SU-DHL-6 (cell line): Measurements from ENCODE around the gene NRARP.

Experiments used
- H2AFZ ChIP-seq: fragments of 200-600 bp; sonication (generic); 2 replicates; pipeline ENCODE4 v1.6.1; 2014; ENCODE audit warnings: low read depth, mild to moderate bottlenecking, moderate library complexity, mixed read lengths, antibody characterized with exemption, low read length; ENCODE audit not compliant: severe bottlenecking
- H3F3A ChIP-seq: fragments of 200-600 bp; shearing (Covaris generic); 2 replicates; pipeline ENCODE4 v1.6.0; 2016; ENCODE audit warnings: antibody characterized with exemption, mild to moderate bottlenecking; ENCODE audit not compliant: insufficient read depth
- H3K27ac ChIP-seq: fragments of 200-600 bp; sonication (generic); 2 replicates; pipeline ENCODE4 v1.5.1; 2016; ENCODE audit warnings: low read depth, mild to moderate bottlenecking, low read length, moderate library complexity, mixed read lengths
- H3K27me3 ChIP-seq: fragments of 200-600 bp; sonication (generic), shearing (Covaris generic); 2 replicates; pipeline ENCODE4 v1.6.0; 2014; ENCODE audit warnings: mild to moderate bottlenecking, low read length
- H3K36me3 ChIP-seq: fragments of 200-600 bp; sonication (generic); 2 replicates; pipeline ENCODE4 v1.6.1; 2014; ENCODE audit warnings: mild to moderate bottlenecking, low read length, mixed read lengths
- H3K4me2 ChIP-seq: fragments of 300-600, 200-600 bp; shearing (Covaris generic), sonication (generic); 2 replicates; pipeline ENCODE4 v1.6.0; 2014; ENCODE audit warnings: low read length, low read depth, mild to moderate bottlenecking; ENCODE audit not compliant: poor library complexity, severe bottlenecking
- H3K4me3 ChIP-seq: fragments of 200-600 bp; sonication (generic); 2 replicates; pipeline ENCODE4 v1.5.1; 2014; ENCODE audit warnings: antibody characterized with exemption, low read length, mild to moderate bottlenecking, mixed read lengths; ENCODE audit not compliant: insufficient read depth, poor library complexity, severe bottlenecking
- H3K79me2 ChIP-seq: fragments of 200-600 bp; sonication (generic); 2 replicates; pipeline ENCODE4 v1.6.1; 2014; ENCODE audit warnings: mild to moderate bottlenecking, low read length, moderate library complexity; ENCODE audit not compliant: insufficient read depth
- H3K9ac ChIP-seq: fragments of 200-600 bp; sonication (generic); 2 replicates; pipeline ENCODE4 v1.7.0; 2014; ENCODE audit warnings: mild to moderate bottlenecking, low read length
- H3K9me2 ChIP-seq: fragments of 200-600 bp; sonication (generic); replicated peaks from 2 replicates; pipeline ENCODE4 v1.6.1; 2014; ENCODE audit warnings: low read length; ENCODE audit not compliant: insufficient read depth
- H3K9me3 ChIP-seq: fragments of 200-600 bp; sonication (generic); 2 replicates; pipeline ENCODE4 v1.6.1; 2014; ENCODE audit warnings: low read length, mixed read lengths; ENCODE audit not compliant: insufficient read depth
- H4K20me1 ChIP-seq: fragments of 200-600 bp; sonication (generic); 2 replicates; pipeline ENCODE4 v1.6.1; 2014; ENCODE audit warnings: low read depth, mild to moderate bottlenecking, antibody characterized with exemption, low read length, moderate library complexity, mixed read lengths
- EZH2phosphoT487 ChIP-seq: fragments of 200-600 bp; sonication (generic), shearing (Covaris generic); conservative IDR thresholded peaks from 2 replicates; pipeline ENCODE4 v1.6.1; 2018; ENCODE audit warnings: mild to moderate bottlenecking, antibody characterized with exemption, low read length, moderate library complexity, mixed read lengths
- TF ChIP-seq, protein P1 (sequence below): fragments of 200-600 bp; sonication (generic); IDR thresholded peaks from one replicate; pipeline ENCODE4 v1.5.1; 2017; ENCODE audit warnings: antibody characterized with exemption, mild to moderate bottlenecking, low read length, moderate library complexity; ENCODE audit not compliant: insufficient read depth, poor library complexity, severe bottlenecking

Gene NRARP

GRCh38 chr9:137312852-137313325 lies 10.8 kb upstream of the NRARP start:
- Histone ChIP-seq H3K4me2 (no peak overlapping the region), H4K20me1 (no peaks in the 10 kb centered on the region), H3K9ac (no peak overlapping the region), H3K27me3 (no peaks in the 10 kb centered on the region), H3K79me2 (no peaks in the 10 kb centered on the region), H3K9me3 (no peaks in the 10 kb centered on the region), H3K4me3 (no peak overlapping the region), H3K9me2 (no peaks in the 10 kb centered on the region), H3K36me3 (no peaks in the 10 kb centered on the region), H3F3A (no peaks in the 10 kb centered on the region), H2AFZ (no peak overlapping the region), H3K27ac (no peak overlapping the region)
- TF ChIP-seq, protein P1, sequence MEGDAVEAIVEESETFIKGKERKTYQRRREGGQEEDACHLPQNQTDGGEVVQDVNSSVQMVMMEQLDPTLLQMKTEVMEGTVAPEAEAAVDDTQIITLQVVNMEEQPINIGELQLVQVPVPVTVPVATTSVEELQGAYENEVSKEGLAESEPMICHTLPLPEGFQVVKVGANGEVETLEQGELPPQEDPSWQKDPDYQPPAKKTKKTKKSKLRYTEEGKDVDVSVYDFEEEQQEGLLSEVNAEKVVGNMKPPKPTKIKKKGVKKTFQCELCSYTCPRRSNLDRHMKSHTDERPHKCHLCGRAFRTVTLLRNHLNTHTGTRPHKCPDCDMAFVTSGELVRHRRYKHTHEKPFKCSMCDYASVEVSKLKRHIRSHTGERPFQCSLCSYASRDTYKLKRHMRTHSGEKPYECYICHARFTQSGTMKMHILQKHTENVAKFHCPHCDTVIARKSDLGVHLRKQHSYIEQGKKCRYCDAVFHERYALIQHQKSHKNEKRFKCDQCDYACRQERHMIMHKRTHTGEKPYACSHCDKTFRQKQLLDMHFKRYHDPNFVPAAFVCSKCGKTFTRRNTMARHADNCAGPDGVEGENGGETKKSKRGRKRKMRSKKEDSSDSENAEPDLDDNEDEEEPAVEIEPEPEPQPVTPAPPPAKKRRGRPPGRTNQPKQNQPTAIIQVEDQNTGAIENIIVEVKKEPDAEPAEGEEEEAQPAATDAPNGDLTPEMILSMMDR, result no peak
- no peak for TF ChIP-seq EZH2phosphoT487

GRCh38 chr9:137311986-137312851 lies 10.1 kb upstream of the NRARP start:
- Histone ChIP-seq H2AFZ (no peak overlapping the region), H3K27ac (no peak overlapping the region), H3K27me3 (no peaks in the 10 kb centered on the region), H3K36me3 (no peaks in the 10 kb centered on the region), H3F3A (no peaks in the 10 kb centered on the region), H3K79me2 (no peaks in the 10 kb centered on the region), H3K9ac (no peak overlapping the region), H4K20me1 (no peaks in the 10 kb centered on the region), H3K4me2 (no peak overlapping the region), H3K9me2 (no peaks in the 10 kb centered on the region), H3K9me3 (no peaks in the 10 kb centered on the region), H3K4me3 (no peak overlapping the region)
- no peak for TF ChIP-seq EZH2phosphoT487
- TF ChIP-seq, protein P1, result no peak

DNA sequence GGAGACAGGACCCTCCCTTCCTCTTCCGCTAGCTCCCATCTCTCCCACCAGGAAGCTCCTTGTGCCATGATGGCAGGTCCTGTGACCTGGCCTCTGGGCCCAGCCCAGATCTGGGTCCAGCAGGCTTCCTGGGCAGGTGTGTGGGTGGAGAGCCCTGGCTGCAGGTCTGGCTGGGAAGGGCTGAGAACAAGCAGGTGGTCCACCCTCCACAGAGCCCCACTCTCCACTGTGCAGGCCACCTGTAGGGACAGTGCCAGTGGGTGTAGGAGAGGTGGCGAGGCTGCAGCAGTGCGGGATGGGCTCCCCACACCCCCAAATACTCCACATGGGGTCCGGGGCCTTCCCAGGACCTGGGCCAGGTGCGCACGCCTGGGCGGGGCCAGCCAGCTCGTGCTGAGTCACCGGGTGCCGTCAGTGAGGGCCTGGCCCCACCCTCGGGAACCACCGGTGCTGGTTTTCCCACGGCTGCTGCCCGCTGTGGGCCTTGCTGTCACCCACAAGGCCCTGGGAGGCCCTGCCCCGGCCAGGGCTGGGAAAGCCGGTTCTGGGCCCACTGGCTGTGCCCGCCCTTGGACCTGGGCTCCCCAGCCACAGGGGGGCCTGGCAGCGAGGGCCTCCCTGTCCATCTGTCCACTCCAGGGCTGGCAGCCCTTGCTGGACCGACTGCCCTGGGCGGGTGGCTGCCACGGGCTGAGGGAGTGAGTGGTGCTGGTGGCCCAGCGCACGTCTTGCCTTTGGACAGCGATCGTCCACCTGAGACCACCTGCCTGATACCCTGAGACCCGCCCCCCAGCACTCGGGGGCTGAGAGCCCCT lies 9.3 kb upstream of the NRARP start:
- no peak overlapping the region for H3K4me3 ChIP-seq
- no peak overlapping the region for H3K4me2 ChIP-seq
- H3K9ac ChIP-seq, result no peak overlapping the region
- H3K27ac ChIP-seq, result no peak overlapping the region
- TF ChIP-seq EZH2phosphoT487, result no peak
- TF ChIP-seq, protein P1, result no peak
- no peaks in the 10 kb centered on the region for H3K9me2 ChIP-seq
- no peaks in the 10 kb centered on the region for H4K20me1 ChIP-seq
- H3K9me3 ChIP-seq, result no peaks in the 10 kb centered on the region
- H3K27me3 ChIP-seq, result no peaks in the 10 kb centered on the region
- no peaks in the 10 kb centered on the region for H3F3A ChIP-seq
- H3K79me2 ChIP-seq, result no peaks in the 10 kb centered on the region
- H2AFZ ChIP-seq, result no peak overlapping the region
- no peaks in the 10 kb centered on the region for H3K36me3 ChIP-seq
